CD14-positive monocyte (primary cell): ENCODE data around the gene PIK3R4. TPM values are rescaled to one million over a fixed set of nuclear protein-coding genes. Genes with fewer than 3 reads are reported as not detected.

Source experiments
- DNase-seq, 3 donors: peaks; one replicate each; pipeline ENCODE4 v3.0.0-alpha.2; 2011 to 2022
- H2AFZ ChIP-seq: 2 replicates; pipeline ENCODE4 v1.6.0; 2012; ENCODE audit warnings: mild to moderate bottlenecking, low read depth, low read length, inconsistent platforms; ENCODE audit not compliant: insufficient read depth, poor library complexity, severe bottlenecking
- H3K27ac ChIP-seq, 2 donors: 1 replicate in 1 of 2; 2 replicates in 1 of 2; pipeline ENCODE4 v1.5.1; 2012 to 2013; ENCODE audit warnings: low read length in 2 of 2, control low read depth in 1 of 2, inconsistent platforms in 1 of 2, low read depth in 1 of 2, mild to moderate bottlenecking in 1 of 2
- H3K27me3 ChIP-seq, 2 donors: one replicate each; pipeline versions ENCODE4 v1.6.0 to v1.6.1; 2011 to 2013; ENCODE audit warnings: low read length in 2 of 2; ENCODE audit not compliant: control insufficient read depth in 2 of 2, insufficient read depth in 2 of 2
- H3K36me3 ChIP-seq, 2 donors: replicated peaks in 1 of 2; 1 replicate in 1 of 2; 2 replicates in 1 of 2; pipeline versions ENCODE4 v1.5.1 to v1.6.1; 2012 to 2013; ENCODE audit warnings: low read length in 2 of 2, control low read depth in 1 of 2, inconsistent platforms in 1 of 2, mild to moderate bottlenecking in 1 of 2; ENCODE audit not compliant: insufficient read depth in 2 of 2, control insufficient read depth in 1 of 2
- H3K4me1 ChIP-seq, 2 donors: 1 replicate in 1 of 2; 2 replicates in 1 of 2; pipeline versions ENCODE4 v1.5.1 to v1.6.1; 2012 to 2013; ENCODE audit warnings: low read length in 2 of 2, control low read depth in 1 of 2, inconsistent platforms in 1 of 2, mild to moderate bottlenecking in 1 of 2, moderate library complexity in 1 of 2; ENCODE audit not compliant: insufficient read depth in 2 of 2, control insufficient read depth in 1 of 2
- H3K4me2 ChIP-seq: replicated peaks from 2 replicates; pipeline ENCODE3; 2012; ENCODE audit warnings: low read length, moderate library complexity, mild to moderate bottlenecking; ENCODE audit not compliant: poor library complexity, severe bottlenecking; ENCODE audit errors: extremely low read depth
- H3K4me3 ChIP-seq, 3 experiments: fragments of 200-600 bp in 1 of 3; sonication (generic) in 1 of 3; replicated peaks in 1 of 3; 1 replicate in 2 of 3; 2 replicates in 1 of 3; pipeline ENCODE4 v1.5.1; 2011 to 2013; ENCODE audit warnings: low read length in 3 of 3, mild to moderate bottlenecking in 3 of 3, control low read depth in 2 of 3, low read depth in 2 of 3, inconsistent platforms in 1 of 3, moderate library complexity in 1 of 3
- H3K79me2 ChIP-seq: 2 replicates; pipeline ENCODE4 v1.6.0; 2012; ENCODE audit warnings: mild to moderate bottlenecking, control low read depth, inconsistent platforms, low read length, moderate library complexity; ENCODE audit not compliant: insufficient read depth
- H3K9ac ChIP-seq: 2 replicates; pipeline ENCODE4 v1.6.0; 2017; ENCODE audit warnings: low read length, mild to moderate bottlenecking; ENCODE audit not compliant: insufficient read depth, poor library complexity, severe bottlenecking
- H3K9me3 ChIP-seq, 2 donors: replicated peaks in 1 of 2; 1 replicate in 1 of 2; 2 replicates in 1 of 2; pipeline versions ENCODE4 v1.5.1 to v1.6.1; 2012 to 2013; ENCODE audit warnings: low read length in 2 of 2, control low read depth in 1 of 2; ENCODE audit not compliant: control insufficient read depth in 1 of 2, insufficient read depth in 1 of 2
- H4K20me1 ChIP-seq: 2 replicates; pipeline ENCODE4 v1.6.0; 2012; ENCODE audit warnings: mild to moderate bottlenecking, low read length, control low read depth, moderate library complexity; ENCODE audit not compliant: insufficient read depth
- H3K27ac Mint-ChIP-seq, 7 donors: one replicate each; pipeline ENCODE4 v1.8.0; 2020; ENCODE audit warnings: mild to moderate bottlenecking in 7 of 7, mixed read lengths in 7 of 7, moderate library complexity in 6 of 7, inconsistent platforms in 2 of 7
- H3K27me3 Mint-ChIP-seq, 3 donors: one replicate each; pipeline ENCODE4 v1.8.0; 2021 to 2022; ENCODE audit warnings: low read depth in 3 of 3, mild to moderate bottlenecking in 3 of 3, mixed read lengths in 3 of 3, moderate library complexity in 3 of 3, inconsistent platforms in 1 of 3
- H3K36me3 Mint-ChIP-seq, 2 donors: one replicate each; pipeline ENCODE4 v1.8.0; 2020; ENCODE audit warnings: mixed read lengths in 2 of 2, inconsistent platforms in 1 of 2, mild to moderate bottlenecking in 1 of 2
- H3K4me1 Mint-ChIP-seq: one replicate; pipeline ENCODE4 v1.8.0; 2020; ENCODE audit warnings: mild to moderate bottlenecking, mixed read lengths
- H3K4me3 Mint-ChIP-seq, 2 donors: one replicate each; pipeline ENCODE4 v1.8.0; 2020; ENCODE audit warnings: mild to moderate bottlenecking in 2 of 2, mixed read lengths in 2 of 2, moderate library complexity in 1 of 2
- H3K9me3 Mint-ChIP-seq, 7 donors: one replicate each; pipeline ENCODE4 v1.8.0; 2020 to 2022; ENCODE audit warnings: mixed read lengths in 7 of 7, mild to moderate bottlenecking in 6 of 7, moderate library complexity in 6 of 7, inconsistent platforms in 2 of 7
- CTCF ChIP-seq: fragments of 200-600 bp; IDR thresholded peaks from one replicate; pipeline ENCODE4 v1.8.0; 2022; ENCODE audit warnings: antibody characterized with exemption, mild to moderate bottlenecking
- WGBS: methylation state at CpG from one replicate; pipeline ENCODE4 v1.1.5; 2013; ENCODE audit warnings: missing lambda C conversion rate; ENCODE audit not compliant: insufficient coverage; 5-methylcytosine and 5-hydroxymethylcytosine counted together
- intact Hi-C, 2 donors: fragments of 100-400 bp; cut with micrococcal nuclease; formaldehyde crosslinking; loops; one replicate each; pipeline versions ENCODE4 v1.15.0 to v1.15.1; 2023
- polyA plus RNA-seq, 3 donors: library from polyadenylated mRNA; depleted of rRNA in 1 of 3; unstranded in 2 of 3; stranded (reverse) in 1 of 3; fragments of 300-500 nt in 2 of 3; fragments of >200 nt in 1 of 3; fragmentation: Illumina TruSeq in 2 of 3; gene quantifications; 1 replicate in 2 of 3; 2 replicates in 1 of 3; pipeline ENCODE4 v1.2.3, GENCODE V29; 2012 to 2021

Gene PIK3R4
- polyA plus RNA-seq, 3 donors = 6.5 to 18.7 (median 10.1) TPM

- H3K36me3 ChIP-seq = no peaks in the 10 kb centered on the region
- Mint-ChIP-seq H3K4me1 (no peaks in the 10 kb centered on the region), H3K4me3 (no peak overlapping the region), H3K27me3 (peaks cover 0 to 3% (median 0%) of the 10 kb centered on the region in 3 donors), H3K36me3 (no peaks in the 10 kb centered on the region), H3K27ac (peak overlapping the region in 1 of 7 donors; percentile 8), H3K9me3 (peaks cover 0 to 1% (median 0%) of the 10 kb centered on the region in 7 donors)
- H2AFZ ChIP-seq = no peak overlapping the region
- no peak overlapping the region for H3K4me2 ChIP-seq
- intact Hi-C loops = no loop called here
- H3K27ac ChIP-seq = no peak overlapping the region
- no peaks in the 10 kb centered on the region for H3K4me1 ChIP-seq
- H3K9ac ChIP-seq = no peak overlapping the region
- no peak overlapping the region for H3K4me3 ChIP-seq
- TF ChIP-seq CTCF = no peak
- no peaks in the 10 kb centered on the region for H3K27me3 ChIP-seq
- H4K20me1 ChIP-seq = no peaks in the 10 kb centered on the region
- no peak for DNase-seq
- H3K79me2 ChIP-seq = no peaks in the 10 kb centered on the region
- H3K9me3 ChIP-seq = no peaks in the 10 kb centered on the region
These were observed 25.5 kb upstream of the PIK3R4 start for GRCh38 chr3:130772129-130772528.

GRCh38 chr3:130770644-130771043 is 24.0 kb upstream of the PIK3R4 start:
- intact Hi-C loops = no loop called here
- Mint-ChIP-seq H3K27me3 (peaks cover 2 to 3% (median 3%) of the 10 kb centered on the region in 3 donors), H3K36me3 (no peaks in the 10 kb centered on the region), H3K27ac (no peak overlapping the region), H3K4me3 (no peak overlapping the region), H3K9me3 (peaks cover 0 to 1% (median 0%) of the 10 kb centered on the region in 7 donors), H3K4me1 (no peaks in the 10 kb centered on the region)
- H3K27ac ChIP-seq = no peak overlapping the region
- H3K27me3 ChIP-seq = no peaks in the 10 kb centered on the region
- H3K9ac ChIP-seq = no peak overlapping the region
- no peaks in the 10 kb centered on the region for H4K20me1 ChIP-seq
- H3K79me2 ChIP-seq = no peaks in the 10 kb centered on the region
- no peak for TF ChIP-seq CTCF
- WGBS = 60% methylated on average over 1 of the region's 2 CpGs
- H3K4me2 ChIP-seq = no peak overlapping the region
- no peaks in the 10 kb centered on the region for H3K36me3 ChIP-seq
- no peaks in the 10 kb centered on the region for H3K9me3 ChIP-seq
- no peaks in the 10 kb centered on the region for H3K4me1 ChIP-seq
- no peak overlapping the region for H3K4me3 ChIP-seq
- DNase-seq = no peak
- no peak overlapping the region for H2AFZ ChIP-seq
